ENCODE measurements around the gene AK8.

- TF ChIP-seq MAX (IDR thresholded peaks at IDR 0.05), result no peak
- no peak for TF ChIP-seq RAD21 (IDR thresholded peaks at IDR 0.05; ENCODE audit: low read depth)
- TF ChIP-seq TAF1 (IDR thresholded peaks at IDR 0.05; ENCODE audit: low read depth), result no peak
- no peak for TF ChIP-seq TCF12 (IDR thresholded peaks at IDR 0.05; ENCODE audit: low read depth)
- TF ChIP-seq TEAD4 (IDR thresholded peaks at IDR 0.05), result no peak
- TF ChIP-seq CREB1 (IDR thresholded peaks at IDR 0.05; ENCODE audit: low read depth), result no peak
- no peak for TF ChIP-seq CEBPB (IDR thresholded peaks at IDR 0.05)
- TF ChIP-seq ZBTB7A (IDR thresholded peaks at IDR 0.05; ENCODE audit: low read depth), result no peak
- TF ChIP-seq YY1 (IDR thresholded peaks at IDR 0.05; ENCODE audit: low read depth), result no peak
- TF ChIP-seq EP300 (IDR thresholded peaks at IDR 0.05; ENCODE audit: borderline replicate concordance), result no peak
- no peak for TF ChIP-seq USF1 (IDR thresholded peaks at IDR 0.05)
- no peak for TF ChIP-seq FOXM1 (IDR thresholded peaks at IDR 0.05; ENCODE audit: borderline replicate concordance, low read depth)
Observed at GRCh38 chr9:132712753-132713152, 165.3 kb downstream of the AK8 start.

All from Ishikawa (cell line).